KMS-11 (cell line): ENCODE measurements around the gene YIPF4.

Experiments used
- H2AFZ ChIP-seq: fragments of 200-600 bp; sonication (generic); 2 replicates; pipeline ENCODE4 v1.6.1; 2016; ENCODE audit warnings: antibody characterized with exemption, mixed run types, low read depth
- H3K27ac ChIP-seq: fragments of 200-600 bp; sonication (generic); 2 replicates; pipeline ENCODE4 v1.6.1; 2016; ENCODE audit warnings: mild to moderate bottlenecking, mixed run types
- H3K27me3 ChIP-seq: fragments of 200-600 bp; sonication (generic); 2 replicates; pipeline ENCODE4 v1.6.1; 2017; ENCODE audit warnings: mild to moderate bottlenecking, low read depth, mixed run types, moderate library complexity; ENCODE audit not compliant: insufficient read depth
- H3K36me3 ChIP-seq: fragments of 200-600 bp; sonication (generic); 2 replicates; pipeline ENCODE4 v1.6.1; 2017; ENCODE audit warnings: mild to moderate bottlenecking, mixed run types; ENCODE audit not compliant: insufficient read depth
- H3K4me1 ChIP-seq: fragments of 200-600 bp; sonication (generic); 2 replicates; pipeline ENCODE4 v1.6.1; 2016; ENCODE audit warnings: mild to moderate bottlenecking, low read depth, mixed run types; ENCODE audit not compliant: poor library complexity, severe bottlenecking
- H3K4me2 ChIP-seq: fragments of 200-600 bp; sonication (generic); 2 replicates; pipeline ENCODE4 v1.7.0; 2016; ENCODE audit warnings: mild to moderate bottlenecking, mixed run types
- H3K4me3 ChIP-seq: fragments of 200-600 bp; sonication (generic); IDR thresholded peaks from 2 replicates; pipeline ENCODE4 v1.6.1; 2017; ENCODE audit warnings: low read depth, low read length, mixed read lengths; ENCODE audit not compliant: insufficient read depth
- H3K79me2 ChIP-seq: fragments of 200-600 bp; sonication (generic); 2 replicates; pipeline ENCODE4 v1.6.1; 2016; ENCODE audit warnings: low read depth, mixed run types; ENCODE audit not compliant: insufficient read depth
- H3K9ac ChIP-seq: fragments of 200-600 bp; sonication (generic); 2 replicates; pipeline ENCODE4 v1.6.1; 2016; ENCODE audit warnings: mild to moderate bottlenecking, mixed run types
- H4K20me1 ChIP-seq: fragments of 200-600 bp; sonication (generic); 2 replicates; pipeline ENCODE4 v1.6.1; 2016; ENCODE audit warnings: mild to moderate bottlenecking, mixed run types; ENCODE audit not compliant: insufficient read depth
- CTCF ChIP-seq: fragments of 200-600 bp; sonication (generic); conservative IDR thresholded peaks from 2 replicates; pipeline ENCODE4 v1.6.1; 2017; ENCODE audit warnings: low read depth, mild to moderate bottlenecking, antibody characterized with exemption, low read length, moderate library complexity, mixed read lengths

The YIPF4 gene

GRCh38 chr2:32246911-32247310 is 30.8 kb upstream of the YIPF4 start:
- H3K4me1 ChIP-seq, result no peaks in the 10 kb centered on the region
- no peaks in the 10 kb centered on the region for H4K20me1 ChIP-seq
- H3K36me3 ChIP-seq, result no peaks in the 10 kb centered on the region
- no peak for TF ChIP-seq CTCF
- no peak overlapping the region for H3K4me3 ChIP-seq
- H3K27me3 ChIP-seq, result no peaks in the 10 kb centered on the region
- H3K9ac ChIP-seq, result no peak overlapping the region
- no peak overlapping the region for H3K4me2 ChIP-seq
- H3K79me2 ChIP-seq, result no peaks in the 10 kb centered on the region
- H2AFZ ChIP-seq, result no peak overlapping the region
- no peak overlapping the region for H3K27ac ChIP-seq

DNA sequence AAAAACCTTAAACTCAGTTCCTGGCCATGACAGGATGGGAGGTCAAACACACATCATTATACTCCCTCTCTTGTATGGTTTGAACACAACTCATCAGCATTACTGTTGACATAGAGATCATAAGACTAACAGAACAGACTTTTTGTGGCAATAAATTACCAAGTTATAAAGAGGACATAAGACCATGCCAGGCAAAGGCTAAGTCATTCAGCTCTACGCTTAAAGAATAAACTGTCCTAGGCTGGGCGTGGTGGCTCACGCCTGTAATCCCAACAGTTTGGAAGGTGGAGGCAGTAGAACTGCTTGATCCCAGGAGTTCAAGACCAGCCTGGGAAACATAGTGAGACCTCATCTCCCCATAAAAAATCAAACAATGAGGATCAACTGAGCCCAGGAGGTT is 29.4 kb upstream of the YIPF4 start:
- Histone ChIP-seq H3K36me3 (no peaks in the 10 kb centered on the region), H3K4me3 (no peak overlapping the region)

DNA sequence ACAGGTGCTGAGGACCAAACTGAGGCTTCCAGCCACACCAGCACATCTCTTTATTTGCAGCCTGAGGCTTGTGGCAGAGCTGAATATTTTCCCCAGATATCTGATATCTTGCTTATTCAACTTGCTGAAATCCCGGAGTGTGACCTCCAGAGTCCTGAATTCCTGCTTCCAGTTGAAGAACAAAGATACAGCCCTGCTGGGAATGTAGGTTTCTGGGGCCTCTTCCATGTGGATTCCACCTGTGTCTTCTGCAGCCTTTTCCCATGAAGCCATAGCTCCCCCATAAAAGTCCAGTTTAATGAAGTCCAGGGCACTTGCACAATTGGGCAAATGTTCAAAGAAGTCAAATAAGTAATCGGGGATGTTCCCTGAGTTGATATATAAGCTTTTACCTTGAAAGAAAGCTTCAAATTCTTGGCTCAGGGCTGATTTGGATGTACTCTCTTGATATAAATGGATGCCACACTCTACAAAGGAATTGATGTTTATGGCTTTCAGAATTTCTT is 27.9 kb upstream of the YIPF4 start:
- TF ChIP-seq CTCF, result no peak

More for the DNA sequence above, 29.4 kb upstream of the YIPF4 start:
- H3K4me2 ChIP-seq, result no peak overlapping the region
- H3K79me2 ChIP-seq, result no peaks in the 10 kb centered on the region
- no peak overlapping the region for H3K27ac ChIP-seq
- TF ChIP-seq CTCF, result no peak
- no peaks in the 10 kb centered on the region for H3K27me3 ChIP-seq
- H4K20me1 ChIP-seq, result no peaks in the 10 kb centered on the region
- no peak overlapping the region for H2AFZ ChIP-seq
- H3K4me1 ChIP-seq, result no peaks in the 10 kb centered on the region
- H3K9ac ChIP-seq, result no peak overlapping the region

DNA sequence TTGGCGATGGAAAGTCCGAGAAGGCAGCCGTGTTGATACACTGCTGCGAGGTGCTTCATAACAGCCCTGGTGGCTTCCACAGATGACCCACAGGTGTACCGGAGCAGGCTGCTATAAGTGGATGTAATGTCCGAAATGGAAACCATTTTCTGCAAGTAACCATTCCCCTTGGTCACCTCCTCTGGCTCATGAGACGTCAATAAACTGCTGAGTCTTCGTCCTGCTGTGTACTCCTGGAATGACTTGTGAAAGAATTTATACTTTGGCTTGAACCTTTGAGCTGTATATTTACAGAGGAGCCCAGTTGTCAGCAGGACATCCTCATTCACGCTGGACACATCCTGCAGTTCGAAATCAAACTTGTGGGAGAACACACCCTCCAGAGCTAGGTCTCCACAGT is 27.4 kb upstream of the YIPF4 start:
- H3K9ac ChIP-seq, result no peak overlapping the region
- no peak overlapping the region for H2AFZ ChIP-seq
- H3K4me2 ChIP-seq, result no peak overlapping the region
- H3K79me2 ChIP-seq, result no peaks in the 10 kb centered on the region
- no peak overlapping the region for H3K4me3 ChIP-seq
- no peaks in the 10 kb centered on the region for H3K36me3 ChIP-seq
- H3K27ac ChIP-seq, result no peak overlapping the region
- H3K4me1 ChIP-seq, result no peaks in the 10 kb centered on the region
- no peaks in the 10 kb centered on the region for H4K20me1 ChIP-seq
- no peaks in the 10 kb centered on the region for H3K27me3 ChIP-seq
- no peak for TF ChIP-seq CTCF

More for the DNA sequence above, 27.9 kb upstream of the YIPF4 start:
- Histone ChIP-seq H3K9ac (no peak overlapping the region), H3K4me1 (no peaks in the 10 kb centered on the region), H3K4me3 (no peak overlapping the region), H3K4me2 (no peak overlapping the region), H3K36me3 (no peaks in the 10 kb centered on the region), H4K20me1 (no peaks in the 10 kb centered on the region), H2AFZ (no peak overlapping the region), H3K79me2 (no peaks in the 10 kb centered on the region), H3K27me3 (no peaks in the 10 kb centered on the region), H3K27ac (no peak overlapping the region)
